SK-N-MC (cell line): Measurements from ENCODE around the gene NCEH1.

Experiments
- EZH2 ChIP-seq: fragments of 200-600 bp; sonication (generic); IDR thresholded peaks from one replicate; pipeline ENCODE4 v1.6.1; 2017; ENCODE audit warnings: antibody characterized with exemption
- POLR2AphosphoS5 ChIP-seq: IDR thresholded peaks from 2 replicates; pipeline ENCODE4 v1.6.1; 2012; ENCODE audit warnings: mild to moderate bottlenecking, low read depth, low read length, borderline replicate concordance

DNA sequence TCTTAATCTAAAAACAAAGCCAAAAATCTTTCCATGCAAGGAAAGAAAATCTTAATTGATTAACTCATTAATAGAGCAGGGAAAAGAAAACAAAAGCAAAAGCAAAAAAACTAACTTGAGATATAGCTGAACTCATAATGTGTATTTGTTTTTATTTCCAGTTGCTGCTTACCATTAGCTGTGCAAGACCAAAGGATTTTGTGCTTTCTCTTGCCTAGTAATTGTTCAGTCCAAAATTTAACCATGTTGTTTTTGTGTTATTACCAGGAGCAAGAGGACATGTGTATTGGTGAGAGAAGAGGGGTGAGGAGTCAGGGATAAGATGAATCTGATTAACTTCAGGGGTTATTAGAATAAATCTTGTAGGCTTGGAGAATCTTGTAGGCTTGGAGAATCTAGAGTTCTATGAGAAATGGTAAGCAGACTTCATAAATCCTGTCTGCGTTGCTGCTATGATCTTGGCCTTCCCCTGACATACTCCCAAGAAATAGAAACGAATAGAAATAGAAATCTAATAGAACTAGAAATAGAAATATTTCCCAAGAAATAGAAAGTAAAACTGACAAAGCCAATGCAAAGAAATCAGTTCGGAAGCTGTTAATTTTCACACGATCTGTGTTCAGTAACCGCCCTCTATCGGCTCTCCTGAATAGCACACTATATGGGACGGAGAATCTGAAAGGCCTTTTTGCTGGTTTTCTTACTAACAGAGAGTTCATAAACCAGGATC lies 115.0 kb downstream of the NCEH1 start:
- no peak for TF ChIP-seq EZH2
- no peak for TF ChIP-seq POLR2AphosphoS5
